Cardiac fibroblast (primary cell): ENCODE data around the gene SLC12A7.

ENCODE experiments used
- DNase-seq, 2 donors: peaks; one replicate each; pipeline versions ENCODE4 v3.0.0 to v3.0.0-alpha.2; 2010; ENCODE audit warnings: low read depth in 2 of 2
- H3K4me3 ChIP-seq, 2 donors: replicated peaks in 1 of 2; 1 replicate in 1 of 2; 2 replicates in 1 of 2; pipeline ENCODE4 v1.5.1; 2011; ENCODE audit warnings: low read depth in 2 of 2, low read length in 2 of 2, mild to moderate bottlenecking in 2 of 2, moderate library complexity in 1 of 2
- TF ChIP-seq, protein P1 (sequence below): IDR thresholded peaks from one replicate; pipeline ENCODE4 v1.5.1; 2011; ENCODE audit warnings: low read depth, mild to moderate bottlenecking, low read length, inconsistent platforms

SLC12A7 gene

DNA sequence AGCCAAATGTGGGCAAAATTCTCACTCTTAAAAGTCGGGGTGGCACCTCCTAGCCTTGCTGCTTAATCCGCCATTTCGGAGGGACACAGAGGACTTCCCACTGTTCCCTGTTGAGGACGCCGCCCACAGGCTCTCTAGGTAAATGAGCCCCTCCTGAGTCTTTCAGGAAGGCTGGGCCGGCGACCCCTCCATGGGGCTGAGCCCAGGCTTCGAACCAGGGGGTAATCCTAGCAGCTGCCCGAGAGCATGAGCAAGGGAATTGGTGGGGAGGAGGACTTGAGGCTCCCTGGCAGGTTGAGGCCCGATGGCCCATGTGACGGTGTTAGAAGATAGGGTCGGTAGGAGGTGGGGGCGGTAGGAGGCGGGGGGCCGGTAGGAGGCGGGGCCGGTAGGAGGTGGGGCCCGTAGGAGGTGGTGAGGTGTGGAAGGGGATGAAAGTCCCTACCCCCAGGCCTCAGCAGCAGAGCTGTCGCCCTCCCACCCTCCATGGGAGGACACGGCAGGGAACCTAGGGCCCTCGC lies 17.1 kb downstream of the SLC12A7 start:
- TF ChIP-seq, protein P1, sequence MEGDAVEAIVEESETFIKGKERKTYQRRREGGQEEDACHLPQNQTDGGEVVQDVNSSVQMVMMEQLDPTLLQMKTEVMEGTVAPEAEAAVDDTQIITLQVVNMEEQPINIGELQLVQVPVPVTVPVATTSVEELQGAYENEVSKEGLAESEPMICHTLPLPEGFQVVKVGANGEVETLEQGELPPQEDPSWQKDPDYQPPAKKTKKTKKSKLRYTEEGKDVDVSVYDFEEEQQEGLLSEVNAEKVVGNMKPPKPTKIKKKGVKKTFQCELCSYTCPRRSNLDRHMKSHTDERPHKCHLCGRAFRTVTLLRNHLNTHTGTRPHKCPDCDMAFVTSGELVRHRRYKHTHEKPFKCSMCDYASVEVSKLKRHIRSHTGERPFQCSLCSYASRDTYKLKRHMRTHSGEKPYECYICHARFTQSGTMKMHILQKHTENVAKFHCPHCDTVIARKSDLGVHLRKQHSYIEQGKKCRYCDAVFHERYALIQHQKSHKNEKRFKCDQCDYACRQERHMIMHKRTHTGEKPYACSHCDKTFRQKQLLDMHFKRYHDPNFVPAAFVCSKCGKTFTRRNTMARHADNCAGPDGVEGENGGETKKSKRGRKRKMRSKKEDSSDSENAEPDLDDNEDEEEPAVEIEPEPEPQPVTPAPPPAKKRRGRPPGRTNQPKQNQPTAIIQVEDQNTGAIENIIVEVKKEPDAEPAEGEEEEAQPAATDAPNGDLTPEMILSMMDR, result no peak
- no peak for DNase-seq
- H3K4me3 ChIP-seq, result no peak overlapping the region

DNA sequence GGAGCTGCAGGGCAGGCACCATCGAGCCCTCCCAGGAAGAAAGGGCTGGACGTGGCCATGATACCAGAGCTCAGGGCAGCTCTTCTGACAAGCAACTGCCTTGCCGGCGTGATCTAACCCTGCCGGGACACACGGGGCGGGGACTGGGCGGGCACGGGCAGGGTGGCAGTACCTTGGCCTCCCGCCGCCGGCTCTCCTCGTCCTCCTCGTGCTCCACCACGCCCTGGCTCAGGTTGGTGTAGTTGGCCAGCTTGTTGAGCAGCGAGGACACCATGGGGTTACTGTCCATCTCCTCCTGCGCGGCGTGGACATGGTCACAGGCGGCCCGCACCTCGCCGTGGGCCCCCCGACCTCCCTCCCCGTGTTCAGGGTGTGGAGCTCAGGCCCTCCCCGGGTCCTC lies 18.5 kb downstream of the SLC12A7 start:
- H3K4me3 ChIP-seq, result no peak overlapping the region
- DNase-seq, result no peak
- TF ChIP-seq, protein P1, result no peak

DNA sequence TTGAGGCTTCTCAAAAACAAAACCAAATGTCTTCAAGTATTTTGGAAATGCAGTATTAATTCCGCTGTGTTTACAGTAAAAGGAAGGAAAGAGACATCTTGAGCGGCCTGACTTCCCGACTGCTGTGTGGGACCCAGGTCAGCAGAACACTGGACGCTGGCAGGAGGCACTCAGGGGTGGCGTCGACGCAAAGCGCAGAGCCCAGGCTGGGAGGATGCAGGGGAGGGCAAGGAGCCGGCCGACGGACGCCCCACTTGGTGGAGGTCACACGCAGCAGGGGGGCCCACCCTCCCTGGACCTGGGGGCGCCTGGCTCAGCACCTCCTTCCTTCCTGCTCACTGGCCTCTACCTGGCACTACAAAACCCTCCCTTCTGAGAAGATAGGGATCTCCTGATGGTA lies 19.7 kb downstream of the SLC12A7 start:
- no peak for DNase-seq
- TF ChIP-seq, protein P1, result no peak
- H3K4me3 ChIP-seq, result no peak overlapping the region

DNA sequence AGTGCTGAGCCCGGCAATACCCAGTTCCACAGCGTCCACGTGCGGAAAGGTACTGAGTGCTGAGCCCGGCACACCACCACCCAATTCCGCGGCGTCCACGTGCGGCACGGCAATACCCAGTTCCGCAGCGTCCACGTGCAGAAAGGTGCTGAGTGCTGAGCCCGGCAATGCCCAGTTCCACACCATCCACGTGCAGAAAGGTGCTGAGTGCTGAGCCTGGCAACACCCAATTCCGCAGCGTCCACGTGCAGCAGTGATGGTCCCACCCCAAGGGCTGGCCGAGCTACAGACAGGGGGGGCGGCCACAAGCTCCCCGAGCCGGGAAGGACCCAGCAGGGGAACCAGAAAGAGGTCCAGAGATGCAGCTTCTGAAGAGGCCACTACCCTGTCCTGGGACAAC lies 20.2 kb downstream of the SLC12A7 start:
- TF ChIP-seq, protein P1, result no peak
- H3K4me3 ChIP-seq, result no peak overlapping the region
- DNase-seq, result no peak

DNA sequence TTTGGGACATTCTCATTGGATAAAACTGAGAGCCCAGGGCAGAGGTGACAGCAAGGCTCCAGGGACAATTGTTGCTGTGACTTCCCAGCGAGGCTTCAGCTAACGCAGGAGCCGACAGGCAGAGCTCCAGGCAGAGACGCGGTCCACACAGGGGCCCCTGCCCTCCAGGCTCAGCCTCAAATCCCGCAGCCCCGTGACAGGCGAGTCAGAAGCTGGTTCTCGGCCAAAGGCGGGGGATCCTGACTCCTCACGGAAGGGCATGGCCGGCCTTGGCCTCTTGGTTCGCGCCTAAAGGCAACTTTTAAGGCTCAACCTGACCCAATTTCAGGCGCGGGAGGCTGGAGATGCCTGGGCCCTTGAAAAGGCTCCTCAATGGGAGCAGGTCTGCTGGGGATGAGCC lies 21.3 kb downstream of the SLC12A7 start:
- peak; percentile 19 to 25 for DNase-seq
- no peak overlapping the region for H3K4me3 ChIP-seq
- TF ChIP-seq, protein P1, result no peak

DNA sequence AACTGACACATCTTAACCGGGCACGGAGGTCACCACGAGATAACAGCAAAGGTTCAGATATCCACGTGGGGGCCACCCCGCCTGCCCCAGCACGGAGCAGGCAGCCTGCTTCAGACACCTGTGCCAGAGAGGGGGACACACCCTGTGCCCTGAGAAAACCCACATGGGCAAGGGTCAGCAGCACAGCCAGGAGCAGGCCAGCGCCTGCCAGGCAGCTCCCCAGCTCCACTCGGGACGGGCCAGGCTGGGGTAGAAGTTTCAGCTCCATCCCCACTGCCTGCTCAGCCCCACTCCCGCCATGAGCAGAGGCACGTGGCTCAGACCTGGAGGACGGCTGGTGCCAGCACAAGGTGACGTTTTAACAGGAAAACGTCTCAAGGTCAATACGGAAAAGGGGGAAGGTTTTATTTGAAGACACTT lies 22.2 kb downstream of the SLC12A7 start:
- TF ChIP-seq, protein P1, result no peak
- H3K4me3 ChIP-seq, result no peak overlapping the region
- no peak for DNase-seq

DNA sequence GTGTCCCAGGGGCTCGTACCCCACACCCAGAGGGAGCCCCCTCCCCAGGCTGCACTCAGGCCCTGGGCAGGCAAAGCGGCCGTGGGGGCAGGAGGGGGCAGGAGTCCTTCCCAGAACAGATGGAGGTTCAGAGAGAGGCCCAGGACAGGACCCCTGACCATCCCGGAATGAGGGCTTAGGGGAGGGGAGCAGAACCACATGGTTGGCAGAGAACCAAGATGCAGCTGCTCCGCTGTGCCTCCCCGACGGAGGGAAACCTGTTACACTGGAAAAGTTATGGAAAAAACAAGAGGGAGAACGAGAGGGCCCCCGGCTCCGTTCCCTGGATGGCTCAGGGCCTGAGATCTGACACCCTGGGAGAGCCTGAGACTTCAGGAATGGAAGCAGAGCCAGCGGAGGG lies 22.7 kb downstream of the SLC12A7 start:
- TF ChIP-seq, protein P1, result no peak
- DNase-seq, result no peak
- H3K4me3 ChIP-seq, result no peak overlapping the region
